HG03565 (cell line): ENCODE results near the gene OFD1.
"Not testable (repeated sequence)": the region's sequence is repeated elsewhere in the genome, so short reads cannot be mapped to it uniquely, and the experiment has no call there.

Experiments
- ATAC-seq: cut with Tn5 transposase; IDR thresholded peaks from one replicate; pipeline ENCODE4 v1.9.1; 2021; ENCODE audit warnings: mild to moderate bottlenecking, moderate library complexity; ENCODE audit not compliant: unreplicated experiment

The OFD1 gene

DNA sequence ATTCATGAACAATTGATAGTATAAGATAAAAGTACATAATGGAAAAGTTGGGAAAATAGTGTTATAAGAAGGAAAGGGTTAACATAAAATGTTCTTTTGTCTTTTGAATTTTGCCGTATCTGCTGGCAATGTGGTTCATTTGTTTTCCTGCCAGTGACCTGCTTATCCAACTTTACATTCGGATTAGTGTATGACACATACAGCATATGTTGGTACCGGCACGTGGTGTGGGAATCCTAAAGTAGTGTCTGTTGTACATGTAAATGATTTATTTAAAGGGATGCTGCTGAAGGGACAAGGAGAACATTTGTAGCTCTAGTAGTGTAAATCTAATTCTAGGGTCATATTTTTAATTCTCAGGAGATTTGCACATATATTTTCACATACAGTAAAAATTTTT, 34.2 kb upstream of the OFD1 start:
- no peak for ATAC-seq

DNA sequence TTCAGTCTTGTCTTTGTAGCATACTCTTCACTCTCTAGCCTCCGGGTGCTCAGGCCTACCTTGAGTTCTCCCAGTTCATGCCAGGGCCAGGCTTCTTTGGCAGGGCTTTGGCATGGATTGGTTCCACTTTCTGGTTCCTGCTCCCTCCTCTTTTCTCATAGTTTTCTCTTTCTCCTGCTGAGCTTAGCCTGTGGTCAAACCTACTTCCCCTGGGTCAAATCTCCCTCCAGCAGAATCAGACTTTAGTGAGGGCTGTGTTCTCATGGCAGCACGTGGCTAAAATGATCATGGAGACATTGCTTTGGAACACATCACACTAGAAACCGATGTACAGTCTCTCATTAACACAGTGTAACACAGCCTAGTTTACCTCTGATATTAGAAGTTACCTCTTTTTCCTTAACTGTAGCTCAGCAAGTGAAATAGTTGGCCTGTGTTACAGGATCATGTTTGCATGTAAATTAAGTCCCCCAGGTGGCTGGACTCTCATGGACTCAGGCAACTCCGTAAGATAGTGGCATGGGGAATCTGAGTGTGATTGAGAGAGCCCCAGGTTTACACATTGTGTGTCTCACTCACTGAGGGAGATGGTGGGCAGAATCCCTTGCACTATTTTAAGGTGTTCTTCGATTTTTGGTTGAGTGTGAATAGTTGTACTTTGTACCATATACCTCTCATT, 32.3 kb upstream of the OFD1 start:
- no peak for ATAC-seq

DNA sequence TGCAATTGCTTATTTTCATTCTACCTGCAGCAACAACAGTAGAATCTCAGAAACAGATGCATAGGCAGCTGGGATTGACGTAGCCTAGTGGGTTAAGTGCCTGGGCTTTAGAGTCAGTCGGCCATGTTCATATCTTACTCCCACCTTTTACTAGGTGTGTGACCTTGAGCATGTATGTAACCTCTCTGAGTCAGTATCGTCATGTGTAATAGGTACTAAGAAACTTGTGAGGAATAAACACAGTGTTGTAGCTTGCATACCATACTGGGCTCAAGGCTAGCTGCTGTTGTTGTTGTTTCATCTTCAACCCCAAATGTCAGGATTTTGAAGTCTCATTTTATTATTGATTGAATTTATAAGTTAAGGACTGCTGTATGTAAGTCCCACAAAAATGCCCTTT, 31.4 kb upstream of the OFD1 start:
- ATAC-seq, result no peak

DNA sequence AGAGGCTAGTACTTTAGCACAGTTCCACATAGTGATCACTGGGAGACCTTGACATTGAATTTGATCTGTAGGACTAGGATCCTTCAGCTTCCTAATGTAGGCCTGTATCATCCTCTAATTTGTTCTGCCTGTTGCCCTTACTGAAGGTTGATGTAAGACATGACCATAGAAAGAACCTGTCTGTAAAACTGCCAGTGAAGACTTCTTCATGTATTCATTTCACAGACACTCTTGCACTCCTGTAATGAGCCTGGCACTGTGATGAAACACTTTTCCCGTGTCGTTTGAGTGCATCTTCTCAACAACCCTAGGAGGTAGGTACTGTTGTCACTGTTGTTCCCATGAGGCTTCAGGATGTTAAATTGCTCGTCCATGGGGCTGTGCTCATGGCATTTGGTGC, 31.0 kb upstream of the OFD1 start:
- ATAC-seq, result no peak

DNA sequence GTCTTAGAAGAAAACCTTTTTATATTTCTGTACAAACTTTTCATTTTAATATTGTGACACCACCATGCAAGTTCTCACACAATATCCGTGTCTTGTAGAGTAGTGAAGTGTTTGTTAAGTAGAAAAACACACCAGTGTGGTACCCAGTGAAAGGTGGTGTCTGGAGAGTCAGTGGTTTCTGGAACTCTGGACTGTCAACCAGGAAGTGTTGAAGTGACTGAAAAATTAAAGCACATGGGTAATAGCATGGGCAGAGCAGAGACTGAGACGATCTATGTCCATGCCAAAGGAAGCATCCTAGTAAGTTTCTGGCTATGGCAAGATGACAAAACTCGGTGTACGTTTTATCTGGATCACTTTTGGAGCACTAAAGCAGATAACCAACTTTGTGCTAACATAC, 23.4 kb upstream of the OFD1 start:
- no peak for ATAC-seq

DNA sequence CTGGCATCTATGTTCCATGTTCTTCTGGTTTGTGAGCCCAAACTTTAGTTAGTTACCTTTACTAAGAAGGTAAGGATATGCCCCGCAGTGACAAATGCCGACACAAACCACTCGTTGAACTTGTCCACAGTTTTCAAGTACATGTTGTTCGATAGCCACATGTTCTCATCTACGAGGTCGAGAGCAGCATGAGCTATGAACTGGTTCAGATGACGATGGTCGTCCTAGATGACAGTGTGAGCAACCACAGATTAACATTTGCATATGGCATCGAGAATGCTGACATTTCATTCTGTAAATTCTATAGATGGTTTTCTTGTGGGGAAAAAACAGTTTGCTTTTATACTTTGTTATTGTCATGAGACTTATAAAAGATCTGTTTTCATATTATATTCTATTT, 18.1 kb upstream of the OFD1 start:
- no peak for ATAC-seq

DNA sequence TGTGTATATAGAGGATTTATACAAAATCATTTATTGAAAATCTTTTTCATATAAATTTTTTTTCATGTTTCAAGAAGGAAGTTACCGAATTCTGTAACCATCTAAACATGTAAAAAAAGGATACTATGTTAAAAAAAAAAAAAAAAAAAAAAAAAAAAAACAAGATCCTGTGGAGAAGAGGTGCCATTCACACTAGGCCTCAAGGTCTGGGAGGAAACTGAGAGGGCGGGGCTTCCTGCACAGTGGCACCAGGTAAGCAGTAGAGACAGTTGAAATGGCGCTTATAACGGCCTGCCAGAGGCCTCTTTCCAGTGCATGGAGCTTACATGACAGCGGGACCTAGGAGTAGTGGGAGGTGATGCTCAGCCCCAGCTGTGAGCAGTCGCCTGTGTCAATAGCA, 17.6 kb upstream of the OFD1 start:
- ATAC-seq, result no peak

DNA sequence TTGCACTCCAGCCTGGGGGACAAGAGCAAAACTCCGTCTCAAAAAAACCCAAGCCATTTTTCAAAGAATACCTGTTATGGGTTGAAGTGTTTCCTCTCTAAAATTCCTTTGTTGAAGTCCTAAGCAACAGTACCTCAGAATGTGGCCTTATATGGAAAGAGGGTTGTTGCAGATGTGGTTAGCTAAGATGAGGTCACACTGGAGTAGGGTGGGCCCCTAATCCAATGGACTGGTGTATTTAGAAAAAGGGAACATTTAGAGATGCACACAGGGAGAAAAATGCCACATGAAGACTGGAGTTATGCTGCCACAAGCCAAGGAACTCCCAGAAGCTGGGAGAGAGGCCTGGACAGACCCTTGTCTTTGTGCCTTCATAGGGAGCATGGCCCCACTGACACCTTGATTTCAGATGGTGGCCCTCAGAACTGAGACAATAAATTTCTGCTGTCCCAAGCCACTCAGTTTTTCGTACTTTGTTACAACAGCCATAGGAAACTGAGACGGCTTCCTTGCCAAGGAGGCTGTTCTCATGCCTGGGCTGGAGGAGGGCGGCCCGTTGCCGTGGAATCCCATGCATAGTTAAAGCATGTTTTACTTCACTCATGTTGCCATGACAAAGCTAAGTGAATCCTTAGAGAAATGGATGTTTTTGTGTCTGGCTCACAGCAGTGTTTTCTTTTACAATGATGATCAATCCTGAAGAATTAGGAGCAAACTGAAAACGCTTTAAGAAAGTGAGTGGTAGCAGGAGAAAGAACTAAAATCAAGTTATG, 16.7 kb upstream of the OFD1 start:
- ATAC-seq, result no peak

DNA sequence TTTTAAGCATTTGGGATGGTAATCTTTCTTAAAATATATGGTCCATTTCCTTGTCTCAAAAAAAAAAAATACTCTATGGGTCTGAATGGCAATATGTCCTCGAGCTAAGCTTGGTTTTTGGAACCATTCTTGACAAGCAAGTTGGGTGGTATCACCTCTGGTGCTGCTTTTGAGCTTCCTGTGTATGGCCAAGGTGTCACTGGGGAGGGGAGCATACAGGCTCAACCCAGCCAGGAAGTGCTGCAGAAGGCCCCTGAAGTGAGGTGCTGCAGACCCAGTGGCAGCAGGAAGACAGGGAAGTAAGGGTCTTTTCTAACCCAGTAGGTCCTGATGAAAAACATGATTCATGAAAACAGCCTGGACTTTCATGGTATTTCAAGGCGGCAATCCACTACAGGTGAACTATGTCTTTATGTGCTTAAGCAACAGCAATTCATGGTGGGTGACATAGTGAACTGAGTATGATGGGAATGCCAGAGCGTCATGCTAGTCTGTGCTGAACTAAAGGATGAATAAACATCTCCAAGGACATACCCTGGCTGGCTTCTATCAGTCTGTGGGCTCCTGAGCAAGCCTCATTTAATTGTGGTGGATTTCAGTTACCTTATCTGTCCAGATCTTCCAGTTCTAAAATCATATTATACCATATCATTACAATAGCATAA, 15.2 kb upstream of the OFD1 start:
- ATAC-seq, result no peak

DNA sequence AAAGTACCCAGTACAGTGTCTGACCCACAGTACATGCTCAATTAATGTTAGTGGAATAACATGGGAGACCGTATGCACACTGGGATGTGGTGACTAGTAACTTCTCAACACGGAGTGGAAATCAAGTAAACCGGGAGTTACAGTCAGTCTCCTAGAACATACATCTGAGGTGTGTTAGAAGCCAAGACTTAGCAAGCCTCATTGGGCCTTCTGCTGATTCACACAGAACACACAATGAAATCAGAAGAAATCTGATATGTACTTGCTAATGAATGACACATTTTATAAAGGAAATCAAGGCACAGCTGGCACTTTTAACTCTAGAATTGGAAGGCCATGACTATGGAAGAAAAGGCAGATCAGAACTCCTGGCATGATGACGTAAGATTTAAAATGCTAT, 13.2 kb upstream of the OFD1 start:
- no peak for ATAC-seq

DNA sequence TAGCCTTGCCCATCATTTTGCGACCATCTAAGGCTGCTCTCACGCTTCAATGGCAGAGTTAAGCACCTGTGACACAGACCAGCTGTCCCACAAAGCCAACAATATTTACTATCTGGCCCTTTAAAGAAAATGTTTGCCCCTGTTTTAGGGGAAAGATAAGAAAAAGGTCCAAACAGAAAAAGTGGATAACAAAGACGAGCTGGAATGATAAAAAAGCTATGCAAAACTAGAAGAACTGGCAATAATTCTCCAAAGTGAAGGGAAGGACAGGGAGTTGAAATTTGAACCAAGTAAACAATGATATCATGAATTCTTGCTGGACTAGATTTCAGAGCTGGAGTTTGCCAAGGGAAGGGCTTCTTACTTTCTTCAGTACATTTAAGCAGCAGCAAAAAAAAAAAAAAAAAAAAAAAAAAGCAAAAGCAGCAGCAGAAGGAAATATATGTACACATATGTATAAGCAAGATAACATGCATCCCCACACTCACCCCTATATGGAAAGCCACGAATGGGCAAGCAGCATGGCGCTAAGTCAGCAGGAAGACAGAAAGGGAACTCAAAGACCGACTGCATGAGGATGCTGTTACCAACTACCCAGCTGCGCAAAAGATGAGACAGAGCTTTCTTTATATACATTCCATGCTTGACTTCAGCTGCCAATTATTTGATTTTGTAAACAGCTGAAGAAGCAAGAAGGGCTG, 12.6 kb upstream of the OFD1 start:
- no peak for ATAC-seq

DNA sequence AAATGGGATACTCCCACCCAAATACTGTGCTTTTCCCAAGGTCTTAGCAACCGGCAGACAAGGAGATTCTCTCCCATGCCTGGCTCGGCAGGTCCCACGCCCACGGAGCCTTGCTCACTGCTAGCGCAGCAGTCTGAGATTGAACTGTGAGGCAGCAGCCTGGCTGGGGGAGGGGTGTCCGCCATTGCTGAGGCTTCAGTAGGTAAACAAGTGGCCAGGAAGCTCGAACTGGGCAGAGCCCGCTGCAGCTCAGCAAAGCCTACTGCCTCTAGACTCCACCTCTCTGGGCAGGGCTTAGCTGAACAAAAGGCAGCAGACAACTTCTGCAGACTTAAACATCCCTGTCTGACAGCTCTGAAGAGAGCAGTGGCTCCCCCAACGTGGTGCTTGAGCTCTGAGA, 9.7 kb upstream of the OFD1 start:
- ATAC-seq, result not testable (repeated sequence)

DNA sequence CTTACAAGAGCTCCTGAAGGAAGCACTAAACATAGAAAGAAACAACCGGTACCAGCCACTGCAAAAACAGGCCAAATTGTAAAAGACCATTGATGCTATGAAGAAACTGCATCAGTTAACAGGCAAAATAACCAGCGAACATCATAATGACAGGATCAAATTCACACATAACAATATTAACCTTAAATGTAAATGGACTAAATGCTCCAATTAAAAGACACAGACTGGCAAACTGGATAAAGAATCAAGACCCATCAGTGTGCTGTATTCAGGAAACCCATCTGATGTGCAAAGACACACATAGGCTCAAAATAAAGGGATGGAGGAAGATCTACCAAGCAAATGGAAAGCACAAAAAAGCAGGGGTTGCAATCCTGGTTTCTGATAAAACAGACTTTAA, 8.0 kb upstream of the OFD1 start:
- not testable (repeated sequence) for ATAC-seq

DNA sequence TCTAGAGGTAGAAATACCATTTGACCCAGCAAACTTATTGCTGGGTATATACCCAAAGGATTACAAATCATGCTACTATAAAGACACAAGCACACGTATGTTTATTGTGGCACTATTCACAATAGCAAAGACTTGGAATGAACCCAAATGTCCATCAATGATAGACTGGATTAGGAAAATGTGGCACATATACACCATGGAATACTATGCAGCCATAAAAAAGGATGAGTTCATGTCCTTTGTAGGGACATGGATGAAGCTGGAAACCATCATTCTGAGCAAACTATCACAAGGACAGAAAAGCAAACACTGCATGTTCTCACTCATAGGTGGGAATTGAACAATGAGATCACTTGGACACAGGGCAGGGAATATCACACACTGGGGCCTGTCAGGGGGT, 4.0 kb upstream of the OFD1 start:
- ATAC-seq, result not testable (repeated sequence)

DNA sequence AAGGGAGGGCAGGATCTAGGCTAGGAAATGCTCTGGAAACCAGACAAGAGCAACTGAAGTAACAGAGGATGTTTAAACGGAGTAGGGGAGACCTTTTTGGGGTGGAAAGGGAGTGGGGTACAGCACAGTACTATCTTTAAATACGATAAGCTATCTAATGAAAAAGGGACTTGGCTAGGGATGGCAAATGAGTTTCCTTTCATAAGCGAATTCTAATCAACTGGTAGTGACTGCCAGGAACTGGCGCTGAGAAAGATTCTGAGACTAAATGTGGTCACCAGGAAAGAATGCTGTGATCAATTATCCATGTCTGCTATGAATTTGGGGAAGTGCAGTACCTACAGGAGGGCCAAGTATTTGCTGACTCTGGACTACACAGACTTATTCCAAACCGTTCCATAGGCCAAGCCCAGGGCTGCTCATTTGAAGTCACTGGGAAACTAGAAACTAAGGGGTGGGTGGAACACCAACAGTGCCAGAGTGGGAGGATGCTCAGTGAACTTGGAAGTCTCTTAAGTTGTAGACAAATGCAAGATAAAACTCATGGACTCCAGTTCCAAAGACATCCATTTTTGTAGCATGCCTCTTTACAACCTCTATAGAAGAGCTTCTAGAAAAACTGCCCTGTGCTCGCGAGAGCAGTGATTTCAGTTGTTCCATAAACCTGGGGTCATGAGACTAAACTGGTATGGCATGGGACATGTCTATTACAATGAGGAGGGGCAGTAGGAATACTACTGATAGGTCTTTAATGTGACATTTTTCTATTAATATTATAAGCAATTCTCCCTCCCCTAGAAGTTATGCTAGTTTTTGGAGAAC, 2.1 kb upstream of the OFD1 start:
- ATAC-seq, result no peak

DNA sequence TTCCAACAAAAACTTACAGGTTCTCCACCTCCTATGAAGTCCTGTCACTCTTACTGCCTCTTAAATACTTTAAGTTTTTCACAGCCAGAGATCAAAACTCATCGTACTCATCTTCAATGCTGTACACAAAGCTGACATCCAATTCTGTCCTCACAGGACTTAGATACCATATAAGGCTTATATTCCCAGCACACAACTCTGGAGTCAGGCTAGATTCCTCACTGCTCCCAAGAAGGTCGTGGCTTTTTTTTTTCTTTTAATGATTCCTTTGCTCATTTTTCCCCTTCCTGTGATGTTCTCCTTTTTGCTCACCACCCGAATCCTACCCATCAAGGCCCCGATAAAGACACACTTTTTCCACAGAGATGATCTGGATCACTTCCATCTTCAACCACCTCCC, 1.0 kb upstream of the OFD1 start:
- no peak for ATAC-seq

DNA sequence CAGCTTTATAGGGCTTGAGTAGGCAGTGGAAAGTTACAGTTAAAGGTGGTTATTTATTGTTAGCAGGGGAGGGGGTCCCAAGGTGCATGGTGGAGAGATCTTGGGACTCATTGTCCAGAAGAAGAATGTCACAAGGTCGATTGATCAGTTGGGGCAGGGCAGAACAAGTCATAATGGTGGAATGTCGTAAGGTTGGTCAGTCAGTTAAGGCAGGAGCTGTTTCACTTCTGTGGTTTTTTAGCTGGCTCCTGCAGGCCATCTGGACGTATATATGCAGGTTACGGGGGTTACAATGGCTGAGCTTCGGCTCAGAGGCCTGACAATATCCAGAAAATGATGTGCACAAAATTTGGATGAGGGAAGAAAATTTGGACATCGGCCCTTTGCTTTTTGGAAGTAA, 7.1 kb downstream of the OFD1 start:
- ATAC-seq, result no peak

DNA sequence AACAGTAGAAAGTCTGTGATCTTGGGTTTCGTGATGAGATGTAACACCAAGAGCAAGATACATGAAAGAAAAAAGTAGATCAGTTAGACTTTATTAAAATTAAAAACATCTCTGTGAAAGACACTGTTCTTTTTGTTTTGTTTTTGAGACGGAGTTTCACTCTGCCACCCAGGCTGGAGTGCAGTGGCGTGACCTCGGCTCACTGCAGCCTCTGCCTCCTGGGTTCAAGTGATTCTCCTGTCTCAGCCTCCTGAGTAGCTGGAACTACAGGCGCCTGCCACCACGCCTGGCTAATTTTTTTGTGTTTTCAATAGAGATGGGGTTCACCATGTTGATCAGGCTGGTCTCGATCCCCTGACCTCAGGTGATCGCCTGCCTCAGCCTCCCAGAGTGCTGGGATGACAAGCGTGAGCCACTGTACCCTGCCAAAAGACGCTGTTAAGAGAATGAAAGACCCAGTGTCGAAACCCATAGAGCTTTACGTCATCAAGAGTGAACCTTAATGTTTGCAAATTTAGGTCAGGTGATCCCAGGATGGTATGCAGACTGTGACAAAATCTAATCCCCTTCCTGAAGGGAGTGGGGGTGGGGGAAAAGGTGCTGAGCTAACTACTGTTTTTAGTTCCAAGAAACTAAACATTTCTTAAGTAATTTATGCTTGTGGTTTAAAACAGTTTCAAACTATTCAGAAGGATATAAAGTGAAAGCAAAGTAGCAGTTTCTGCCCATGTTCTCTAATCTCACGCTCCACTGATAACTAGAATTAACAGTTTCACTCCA, 8.0 kb downstream of the OFD1 start:
- peak; percentile 85 for ATAC-seq

DNA sequence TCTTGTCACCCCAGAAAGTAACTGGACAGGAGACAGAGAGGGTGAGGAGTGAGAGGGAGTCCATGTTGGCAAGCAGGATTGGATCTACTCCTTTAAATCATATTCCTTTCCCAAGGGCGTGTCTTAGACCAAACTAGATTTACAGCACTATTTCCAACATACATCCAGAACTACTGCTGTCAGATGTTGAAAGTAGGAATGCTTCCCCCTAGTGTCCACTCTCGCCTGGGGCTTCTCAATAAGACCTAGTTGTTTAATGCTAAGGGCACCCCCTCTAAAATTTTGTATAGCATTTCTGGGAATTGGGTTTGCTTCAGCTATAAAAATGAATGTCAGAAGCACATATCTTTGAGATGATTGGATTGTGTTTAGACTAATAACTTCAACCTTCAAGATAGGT, 13.3 kb downstream of the OFD1 start:
- no peak for ATAC-seq

DNA sequence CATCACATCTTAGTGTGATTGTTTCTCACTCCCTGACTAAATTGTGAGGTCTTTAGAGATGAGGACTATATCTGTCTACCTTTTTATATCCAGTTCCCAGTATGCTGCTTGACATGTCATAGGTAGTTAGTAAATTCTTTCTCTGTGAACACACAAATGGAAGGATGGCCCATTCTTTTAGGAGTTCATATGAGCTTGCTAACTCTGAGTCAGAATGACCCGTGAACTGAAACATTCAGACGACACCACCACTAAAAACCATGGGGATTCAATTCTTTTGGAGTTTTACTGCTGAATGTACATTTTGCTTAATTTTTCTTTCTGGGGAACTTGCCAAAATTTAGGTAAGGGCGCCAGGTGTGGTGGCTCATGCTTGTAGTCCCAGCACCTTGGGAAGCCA, 13.9 kb downstream of the OFD1 start:
- ATAC-seq, result no peak
